ENCODE results near the gene GDF3.
"Not testable (repeated sequence)": the region's sequence is repeated elsewhere in the genome, so short reads cannot be mapped to it uniquely, and the experiment has no call there.

GDF3 gene

GRCh38 chr12:7693793-7694192 is 1.8 kb downstream of the GDF3 start:
- H3K4me1 Mint-ChIP-seq (ENCODE audit: low read depth) = peaks cover 2% of the 10 kb centered on the region
- peaks cover 16% of the 10 kb centered on the region for H3K27me3 Mint-ChIP-seq (ENCODE audit: low read depth)
- H3K4me3 Mint-ChIP-seq = no peak overlapping the region
- no peaks in the 10 kb centered on the region for H3K9me3 Mint-ChIP-seq
- no peaks in the 10 kb centered on the region for H3K36me3 Mint-ChIP-seq (ENCODE audit: low read depth)
- no peak overlapping the region for H3K27ac Mint-ChIP-seq

- H3K9me3 Mint-ChIP-seq = no peaks in the 10 kb centered on the region
- no peak overlapping the region for H3K27ac Mint-ChIP-seq
- no peaks in the 10 kb centered on the region for H3K36me3 Mint-ChIP-seq (ENCODE audit: low read depth)
- no peak overlapping the region for H3K4me3 Mint-ChIP-seq
- peaks cover 4% of the 10 kb centered on the region for H3K4me1 Mint-ChIP-seq (ENCODE audit: low read depth)
- H3K27me3 Mint-ChIP-seq (ENCODE audit: low read depth) = no peaks in the 10 kb centered on the region
Observed at GRCh38 chr12:7681535-7681934, 14.0 kb downstream of the GDF3 start.

- Mint-ChIP-seq H3K4me3 (no peak overlapping the region), H3K9me3 (no peaks in the 10 kb centered on the region), H3K36me3 (ENCODE audit: low read depth) (no peaks in the 10 kb centered on the region), H3K27ac (no peak overlapping the region), H3K4me1 (ENCODE audit: low read depth) (peaks cover 4% of the 10 kb centered on the region), H3K27me3 (ENCODE audit: low read depth) (peaks cover 3% of the 10 kb centered on the region)
Observed at GRCh38 chr12:7679251-7680045, 16.1 kb downstream of the GDF3 start.

GRCh38 chr12:7678744-7679143 is 16.8 kb downstream of the GDF3 start:
- Mint-ChIP-seq H3K27me3 (ENCODE audit: low read depth) (peaks cover 3% of the 10 kb centered on the region), H3K36me3 (ENCODE audit: low read depth) (no peaks in the 10 kb centered on the region), H3K9me3 (no peaks in the 10 kb centered on the region), H3K4me3 (no peak overlapping the region), H3K4me1 (ENCODE audit: low read depth) (peaks cover 4% of the 10 kb centered on the region), H3K27ac (no peak overlapping the region)

- not testable (repeated sequence) for H3K36me3 Mint-ChIP-seq (ENCODE audit: low read depth); H3K9me3 Mint-ChIP-seq; H3K27me3 Mint-ChIP-seq (ENCODE audit: low read depth); H3K4me3 Mint-ChIP-seq; H3K4me1 Mint-ChIP-seq (ENCODE audit: low read depth); H3K27ac Mint-ChIP-seq
Observed at GRCh38 chr12:7677432-7677888, 18.1 kb downstream of the GDF3 start.

- not testable (repeated sequence) for H3K27ac Mint-ChIP-seq
Observed at GRCh38 chr12:7675455-7675854, 20.1 kb downstream of the GDF3 start.

GRCh38 chr12:7668171-7668570 is 27.4 kb downstream of the GDF3 start:
- no peaks in the 10 kb centered on the region for H3K4me1 Mint-ChIP-seq (ENCODE audit: low read depth)
- no peaks in the 10 kb centered on the region for H3K36me3 Mint-ChIP-seq (ENCODE audit: low read depth)
- no peaks in the 10 kb centered on the region for H3K27me3 Mint-ChIP-seq (ENCODE audit: low read depth)
- H3K4me3 Mint-ChIP-seq = no peak overlapping the region
- no peak overlapping the region for H3K27ac Mint-ChIP-seq
- no peaks in the 10 kb centered on the region for H3K9me3 Mint-ChIP-seq

More at GRCh38 chr12:7675455-7675854, 20.1 kb downstream of the GDF3 start:
- not testable (repeated sequence) for H3K36me3 Mint-ChIP-seq (ENCODE audit: low read depth); H3K4me3 Mint-ChIP-seq; H3K9me3 Mint-ChIP-seq; H3K27me3 Mint-ChIP-seq (ENCODE audit: low read depth); H3K4me1 Mint-ChIP-seq (ENCODE audit: low read depth)

- no peaks in the 10 kb centered on the region for H3K27me3 Mint-ChIP-seq (ENCODE audit: low read depth)
- no peak overlapping the region for H3K27ac Mint-ChIP-seq
- H3K36me3 Mint-ChIP-seq (ENCODE audit: low read depth) = no peaks in the 10 kb centered on the region
- H3K4me1 Mint-ChIP-seq (ENCODE audit: low read depth) = no peaks in the 10 kb centered on the region
- no peaks in the 10 kb centered on the region for H3K9me3 Mint-ChIP-seq
- H3K4me3 Mint-ChIP-seq = no peak overlapping the region
Observed at GRCh38 chr12:7667125-7667524, 28.4 kb downstream of the GDF3 start.

- no peak overlapping the region for H3K4me3 Mint-ChIP-seq
- H3K9me3 Mint-ChIP-seq = no peaks in the 10 kb centered on the region
- no peaks in the 10 kb centered on the region for H3K36me3 Mint-ChIP-seq (ENCODE audit: low read depth)
- no peaks in the 10 kb centered on the region for H3K4me1 Mint-ChIP-seq (ENCODE audit: low read depth)
- no peaks in the 10 kb centered on the region for H3K27me3 Mint-ChIP-seq (ENCODE audit: low read depth)
- H3K27ac Mint-ChIP-seq = no peak overlapping the region
Observed at GRCh38 chr12:7666595-7666994, 29.0 kb downstream of the GDF3 start.

GRCh38 chr12:7661741-7662140 is 33.8 kb downstream of the GDF3 start:
- no peak overlapping the region for H3K4me3 Mint-ChIP-seq
- H3K36me3 Mint-ChIP-seq (ENCODE audit: low read depth) = no peaks in the 10 kb centered on the region
- no peaks in the 10 kb centered on the region for H3K9me3 Mint-ChIP-seq
- no peaks in the 10 kb centered on the region for H3K4me1 Mint-ChIP-seq (ENCODE audit: low read depth)
- H3K27ac Mint-ChIP-seq = no peak overlapping the region
- H3K27me3 Mint-ChIP-seq (ENCODE audit: low read depth) = no peaks in the 10 kb centered on the region

GRCh38 chr12:7656121-7656520 is 39.5 kb downstream of the GDF3 start:
- Mint-ChIP-seq H3K27me3 (ENCODE audit: low read depth) (peaks cover 6% of the 10 kb centered on the region), H3K36me3 (ENCODE audit: low read depth) (no peaks in the 10 kb centered on the region), H3K4me3 (no peak overlapping the region), H3K9me3 (no peaks in the 10 kb centered on the region), H3K27ac (no peak overlapping the region), H3K4me1 (ENCODE audit: low read depth) (no peaks in the 10 kb centered on the region)

GRCh38 chr12:7650091-7650490 is 45.5 kb downstream of the GDF3 start:
- Mint-ChIP-seq H3K27ac (no peak overlapping the region), H3K27me3 (ENCODE audit: low read depth) (peaks cover 9% of the 10 kb centered on the region), H3K4me3 (no peak overlapping the region), H3K4me1 (ENCODE audit: low read depth) (no peaks in the 10 kb centered on the region), H3K36me3 (ENCODE audit: low read depth) (no peaks in the 10 kb centered on the region), H3K9me3 (no peaks in the 10 kb centered on the region)

- H3K27me3 Mint-ChIP-seq (ENCODE audit: low read depth) = peaks cover 3% of the 10 kb centered on the region
- H3K36me3 Mint-ChIP-seq (ENCODE audit: low read depth) = no peaks in the 10 kb centered on the region
- no peak overlapping the region for H3K27ac Mint-ChIP-seq
- no peaks in the 10 kb centered on the region for H3K4me1 Mint-ChIP-seq (ENCODE audit: low read depth)
- H3K9me3 Mint-ChIP-seq = no peaks in the 10 kb centered on the region
- no peak overlapping the region for H3K4me3 Mint-ChIP-seq
Observed at GRCh38 chr12:7647071-7647470, 48.5 kb downstream of the GDF3 start.

GRCh38 chr12:7646178-7646475 is 49.4 kb downstream of the GDF3 start:
- Mint-ChIP-seq H3K27ac (no peak overlapping the region), H3K27me3 (ENCODE audit: low read depth) (peaks cover 4% of the 10 kb centered on the region)

GRCh38 chr12:7645395-7646177 is 50.0 kb downstream of the GDF3 start:
- Mint-ChIP-seq H3K36me3 (ENCODE audit: low read depth) (no peaks in the 10 kb centered on the region), H3K27me3 (ENCODE audit: low read depth) (peaks cover 10% of the 10 kb centered on the region), H3K4me3 (no peak overlapping the region), H3K27ac (no peak overlapping the region), H3K4me1 (ENCODE audit: low read depth) (peaks cover 5% of the 10 kb centered on the region), H3K9me3 (no peaks in the 10 kb centered on the region)

More at GRCh38 chr12:7646178-7646475, 49.4 kb downstream of the GDF3 start:
- Mint-ChIP-seq H3K4me3 (no peak overlapping the region), H3K4me1 (ENCODE audit: low read depth) (no peaks in the 10 kb centered on the region), H3K9me3 (no peaks in the 10 kb centered on the region), H3K36me3 (ENCODE audit: low read depth) (no peaks in the 10 kb centered on the region)

Measured in T-helper 1 cell treated with Interleukin-12 subunit alpha and Interleukin-12 subunit beta and Interleukin-4 antibody, amounts not matched to agents 30 μg/mL and 1 μg/mL, for 36 hours (primary cell).